Thyroid gland (tissue), 4 donors: Measurements from ENCODE around the gene GALT.

Experiments
- POLR2A ChIP-seq, 2 donors: fragments of 450-650 bp; IDR thresholded peaks; one replicate each; pipeline ENCODE4 v1.6.1; 2017; ENCODE audit warnings: antibody characterized with exemption in 2 of 2, mild to moderate bottlenecking in 2 of 2, moderate library complexity in 1 of 2
- TF ChIP-seq, protein P1 (sequence below), 6 experiments: fragments of 200-600 bp in 3 of 6; fragments of 450-650 bp in 3 of 6; sonication (generic) in 3 of 6; IDR thresholded peaks; one replicate each; pipeline ENCODE4 v1.5.1; 2016 to 2019; ENCODE audit warnings: antibody characterized with exemption in 6 of 6, mild to moderate bottlenecking in 2 of 6, inconsistent platforms in 1 of 6, moderate library complexity in 1 of 6

DNA sequence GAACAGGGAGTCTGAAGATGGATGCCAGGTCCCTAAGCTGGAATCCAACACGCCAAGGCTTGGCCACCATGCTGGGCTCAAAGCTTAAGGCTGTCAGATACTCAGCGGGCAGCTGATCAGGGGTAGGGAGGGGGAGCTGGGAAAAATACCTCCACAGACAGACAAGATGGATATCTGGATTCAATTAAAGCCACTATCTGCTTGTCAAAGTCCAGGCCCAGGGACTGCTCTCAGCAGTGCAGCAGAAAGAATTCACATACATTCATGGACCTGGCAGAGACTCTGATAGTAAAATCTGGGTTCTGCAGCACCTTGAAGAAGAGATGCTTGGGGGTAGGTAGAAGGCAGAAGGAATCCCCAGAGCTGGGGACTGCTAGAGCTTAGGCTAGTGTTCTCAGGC, 31.3 kb upstream of the GALT start:
- TF ChIP-seq POLR2A (IDR thresholded peaks at IDR 0.05): no peak
- TF ChIP-seq, protein P1, sequence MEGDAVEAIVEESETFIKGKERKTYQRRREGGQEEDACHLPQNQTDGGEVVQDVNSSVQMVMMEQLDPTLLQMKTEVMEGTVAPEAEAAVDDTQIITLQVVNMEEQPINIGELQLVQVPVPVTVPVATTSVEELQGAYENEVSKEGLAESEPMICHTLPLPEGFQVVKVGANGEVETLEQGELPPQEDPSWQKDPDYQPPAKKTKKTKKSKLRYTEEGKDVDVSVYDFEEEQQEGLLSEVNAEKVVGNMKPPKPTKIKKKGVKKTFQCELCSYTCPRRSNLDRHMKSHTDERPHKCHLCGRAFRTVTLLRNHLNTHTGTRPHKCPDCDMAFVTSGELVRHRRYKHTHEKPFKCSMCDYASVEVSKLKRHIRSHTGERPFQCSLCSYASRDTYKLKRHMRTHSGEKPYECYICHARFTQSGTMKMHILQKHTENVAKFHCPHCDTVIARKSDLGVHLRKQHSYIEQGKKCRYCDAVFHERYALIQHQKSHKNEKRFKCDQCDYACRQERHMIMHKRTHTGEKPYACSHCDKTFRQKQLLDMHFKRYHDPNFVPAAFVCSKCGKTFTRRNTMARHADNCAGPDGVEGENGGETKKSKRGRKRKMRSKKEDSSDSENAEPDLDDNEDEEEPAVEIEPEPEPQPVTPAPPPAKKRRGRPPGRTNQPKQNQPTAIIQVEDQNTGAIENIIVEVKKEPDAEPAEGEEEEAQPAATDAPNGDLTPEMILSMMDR (IDR thresholded peaks at IDR 0.05): no peak
